ENCODE results near the gene PLPP1. TPM values are rescaled to one million over a fixed set of nuclear protein-coding genes. Genes with fewer than 3 reads are reported as not detected.

PLPP1 gene
- total and polyA plus RNA-seq, 2 of the 8 experiments (the other 6 are each of a cell fraction or from before 2014, with no cell fraction given), result 43.7 to 91.3 TPM

DNA sequence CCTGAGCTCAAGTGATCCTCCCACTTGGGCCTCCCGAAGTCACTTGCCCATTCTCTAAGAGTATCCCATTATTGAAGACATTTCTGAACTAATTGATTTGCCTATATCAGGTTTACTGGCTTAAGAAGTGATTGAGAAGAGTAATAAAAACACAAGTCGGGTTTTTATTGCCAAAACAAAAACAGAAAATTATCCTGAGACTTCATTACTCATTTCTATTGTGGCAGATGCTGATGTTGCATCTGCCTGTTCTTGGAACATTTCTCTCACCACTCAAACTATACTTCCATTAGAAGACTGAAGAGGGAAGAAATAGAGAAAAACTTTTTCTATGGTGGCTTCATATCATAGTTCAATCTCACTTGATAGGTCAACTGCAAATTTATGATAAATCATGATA, 41.9 kb upstream of the PLPP1 start:
- H3K4me1 ChIP-seq (replicated peaks in 1 of 4; ENCODE audit: control insufficient read depth in 3 of 4, insufficient read depth in 4 of 4, low read length in 3 of 4), result peaks cover 0 to 13% (median 5%) of the 10 kb centered on the region in 4 experiments; a peak in 4 of 7 replicates
- no peaks in the 10 kb centered on the region for H3K79me2 ChIP-seq (ENCODE audit: control insufficient read depth in 1 of 2, insufficient read depth in 2 of 2, low read length in 2 of 2)
- FAIRE-seq (no peak), DNase-seq (ENCODE audit: low read depth in 1 of 2, low spot score in 2 of 2) (no peak)
- no peak overlapping the region for H4K8ac ChIP-seq (ENCODE audit: extremely low read depth, insufficient read depth, low read length)
- no peaks in the 10 kb centered on the region for H3K79me1 ChIP-seq (ENCODE audit: low read depth, low read length)
- no peak overlapping the region for H4K91ac ChIP-seq (replicated peaks; ENCODE audit: insufficient read length, low read length)
- WGBS, 2 experiments (ENCODE audit: extremely low coverage in 1 of 2, insufficient coverage in 1 of 2, insufficient read length in 1 of 2, insufficient replicate concordance in 2 of 2, low coverage in 1 of 2, low lambda C conversion rate in 2 of 2, missing lambda C conversion rate in 1 of 2), result 81% methylated on average over 2 of the region's 2 CpGs; no CpG with 5 or more reads in 1 of the 2 experiments
- H3K23ac ChIP-seq (ENCODE audit: insufficient read length), result no peak overlapping the region
- H3K4me2 ChIP-seq (ENCODE audit: insufficient read depth in 1 of 2, low read depth in 2 of 2, low read length in 2 of 2), result no peak overlapping the region
- no peak overlapping the region for H2BK120ac ChIP-seq (replicated peaks; ENCODE audit: low read depth, low read length)
- H3K9ac ChIP-seq (replicated peaks in 1 of 4; ENCODE audit: extremely low read depth in 1 of 4, low read depth in 3 of 4, low read length in 3 of 4), result no peak overlapping the region
- H3K14ac ChIP-seq (ENCODE audit: insufficient read length), result no peak overlapping the region
- no peak overlapping the region for H3K4me3 ChIP-seq (ENCODE audit: extremely low read depth in 1 of 4, insufficient read depth in 2 of 4, low read depth in 3 of 4, low read length in 4 of 4)
- H3K27me3 ChIP-seq (replicated peaks in 1 of 4; ENCODE audit: control insufficient read depth in 3 of 4, extremely low read depth in 1 of 4, insufficient read depth in 3 of 4, low read length in 3 of 4), result no peaks in the 10 kb centered on the region
- CTCF ChIA-PET (ENCODE audit: partially characterized antibody), result no interaction called here
- H2BK20ac ChIP-seq (ENCODE audit: low read length), result no peak overlapping the region
- H4K5ac ChIP-seq (ENCODE audit: insufficient read length, low read depth, low read length), result no peak overlapping the region
- no peak overlapping the region for H2AK5ac ChIP-seq (ENCODE audit: low read depth, low read length)
- H3K4ac ChIP-seq (replicated peaks; ENCODE audit: insufficient read length, low read depth, low read length), result no peak overlapping the region
- no peak overlapping the region for H2AFZ ChIP-seq (ENCODE audit: low read length)
- POLR2A ChIA-PET (ENCODE audit: partially characterized antibody), result no interaction called here
- no peaks in the 10 kb centered on the region for H3K36me3 ChIP-seq (ENCODE audit: control insufficient read depth in 2 of 4, insufficient read depth in 4 of 4, low read length in 3 of 4)
- H2BK12ac ChIP-seq (ENCODE audit: low read depth, low read length), result no peak overlapping the region
- H3K9me3 ChIP-seq (ENCODE audit: insufficient read depth in 2 of 2, low read depth in 1 of 2, low read length in 1 of 2), result no peaks in the 10 kb centered on the region
- no peaks in the 10 kb centered on the region for H3K23me2 ChIP-seq (ENCODE audit: low read depth, low read length)
- H2BK5ac ChIP-seq (ENCODE audit: low read depth, low read length), result no peak overlapping the region
- H2BK15ac ChIP-seq (ENCODE audit: low read length), result no peak overlapping the region
- no peak overlapping the region for H3K56ac ChIP-seq (replicated peaks; ENCODE audit: insufficient read length, low read depth, low read length)
- H4K20me1 ChIP-seq (replicated peaks in 1 of 2; ENCODE audit: control insufficient read depth in 1 of 2, insufficient read depth in 2 of 2, low read length in 2 of 2), result no peaks in the 10 kb centered on the region
- H3K27ac ChIP-seq (ENCODE audit: low read depth, low read length), result no peak overlapping the region
- no peak overlapping the region for H3K18ac ChIP-seq (ENCODE audit: extremely low read depth, low read length)
- TF ChIP-seq EZH2 (IDR thresholded peaks at IDR 0.05; ENCODE audit: low read depth, low read length, severe bottlenecking), result no peak
- TF ChIP-seq JUN (IDR thresholded peaks at IDR 0.05; ENCODE audit: low read depth, low read length), result no peak
- TF ChIP-seq, protein P1, sequence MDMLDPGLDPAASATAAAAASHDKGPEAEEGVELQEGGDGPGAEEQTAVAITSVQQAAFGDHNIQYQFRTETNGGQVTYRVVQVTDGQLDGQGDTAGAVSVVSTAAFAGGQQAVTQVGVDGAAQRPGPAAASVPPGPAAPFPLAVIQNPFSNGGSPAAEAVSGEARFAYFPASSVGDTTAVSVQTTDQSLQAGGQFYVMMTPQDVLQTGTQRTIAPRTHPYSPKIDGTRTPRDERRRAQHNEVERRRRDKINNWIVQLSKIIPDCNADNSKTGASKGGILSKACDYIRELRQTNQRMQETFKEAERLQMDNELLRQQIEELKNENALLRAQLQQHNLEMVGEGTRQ (IDR thresholded peaks at IDR 0.05; ENCODE audit: low read length), result no peak
- no peak for TF ChIP-seq ZNF274 (IDR thresholded peaks at IDR 0.05; ENCODE audit: borderline replicate concordance, extremely low read depth, low read length)
- TF ChIP-seq SUZ12 (IDR thresholded peaks at IDR 0.05; ENCODE audit: low read length), result no peak
- TF ChIP-seq SIN3A (conservative IDR thresholded peaks at IDR 0.05 in 1 of 2, IDR thresholded peaks at IDR 0.05 in 1 of 2; ENCODE audit: low read depth in 1 of 2, low read length in 2 of 2), result no peak
- TF ChIP-seq JUND (IDR thresholded peaks at IDR 0.05; ENCODE audit: low read length), result no peak
- no peak for TF ChIP-seq GABPA (IDR thresholded peaks at IDR 0.05; ENCODE audit: borderline replicate concordance, insufficient read depth, low read length)
- no peak for TF ChIP-seq TAF7 (optimal IDR thresholded peaks at IDR 0.05; ENCODE audit: borderline replicate concordance, low read depth, low read length)
- no peak for TF ChIP-seq BACH1 (IDR thresholded peaks at IDR 0.05; ENCODE audit: low read length)
- TF ChIP-seq, protein P2, sequence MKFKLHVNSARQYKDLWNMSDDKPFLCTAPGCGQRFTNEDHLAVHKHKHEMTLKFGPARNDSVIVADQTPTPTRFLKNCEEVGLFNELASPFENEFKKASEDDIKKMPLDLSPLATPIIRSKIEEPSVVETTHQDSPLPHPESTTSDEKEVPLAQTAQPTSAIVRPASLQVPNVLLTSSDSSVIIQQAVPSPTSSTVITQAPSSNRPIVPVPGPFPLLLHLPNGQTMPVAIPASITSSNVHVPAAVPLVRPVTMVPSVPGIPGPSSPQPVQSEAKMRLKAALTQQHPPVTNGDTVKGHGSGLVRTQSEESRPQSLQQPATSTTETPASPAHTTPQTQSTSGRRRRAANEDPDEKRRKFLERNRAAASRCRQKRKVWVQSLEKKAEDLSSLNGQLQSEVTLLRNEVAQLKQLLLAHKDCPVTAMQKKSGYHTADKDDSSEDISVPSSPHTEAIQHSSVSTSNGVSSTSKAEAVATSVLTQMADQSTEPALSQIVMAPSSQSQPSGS (IDR thresholded peaks at IDR 0.05; ENCODE audit: low read length), result no peak

All from H1 (cell line).